CD14-positive monocyte (primary cell): Measurements from ENCODE around the gene KRTAP6-2. TPM values are rescaled to one million over a fixed set of nuclear protein-coding genes. Genes with fewer than 3 reads are reported as not detected.

Experiments used
- DNase-seq, 3 donors: peaks; one replicate each; pipeline ENCODE4 v3.0.0-alpha.2; 2011 to 2022
- H2AFZ ChIP-seq: 2 replicates; pipeline ENCODE4 v1.6.0; 2012; ENCODE audit warnings: mild to moderate bottlenecking, low read depth, low read length, inconsistent platforms; ENCODE audit not compliant: insufficient read depth, poor library complexity, severe bottlenecking
- H3K27ac ChIP-seq, 2 donors: 1 replicate in 1 of 2; 2 replicates in 1 of 2; pipeline ENCODE4 v1.5.1; 2012 to 2013; ENCODE audit warnings: low read length in 2 of 2, control low read depth in 1 of 2, inconsistent platforms in 1 of 2, low read depth in 1 of 2, mild to moderate bottlenecking in 1 of 2
- H3K27me3 ChIP-seq, 2 donors: one replicate each; pipeline versions ENCODE4 v1.6.0 to v1.6.1; 2011 to 2013; ENCODE audit warnings: low read length in 2 of 2; ENCODE audit not compliant: control insufficient read depth in 2 of 2, insufficient read depth in 2 of 2
- H3K36me3 ChIP-seq, 2 donors: replicated peaks in 1 of 2; 1 replicate in 1 of 2; 2 replicates in 1 of 2; pipeline versions ENCODE4 v1.5.1 to v1.6.1; 2012 to 2013; ENCODE audit warnings: low read length in 2 of 2, control low read depth in 1 of 2, inconsistent platforms in 1 of 2, mild to moderate bottlenecking in 1 of 2; ENCODE audit not compliant: insufficient read depth in 2 of 2, control insufficient read depth in 1 of 2
- H3K4me1 ChIP-seq, 2 donors: 1 replicate in 1 of 2; 2 replicates in 1 of 2; pipeline versions ENCODE4 v1.5.1 to v1.6.1; 2012 to 2013; ENCODE audit warnings: low read length in 2 of 2, control low read depth in 1 of 2, inconsistent platforms in 1 of 2, mild to moderate bottlenecking in 1 of 2, moderate library complexity in 1 of 2; ENCODE audit not compliant: insufficient read depth in 2 of 2, control insufficient read depth in 1 of 2
- H3K4me2 ChIP-seq: replicated peaks from 2 replicates; pipeline ENCODE3; 2012; ENCODE audit warnings: low read length, moderate library complexity, mild to moderate bottlenecking; ENCODE audit not compliant: poor library complexity, severe bottlenecking; ENCODE audit errors: extremely low read depth
- H3K4me3 ChIP-seq, 3 experiments: fragments of 200-600 bp in 1 of 3; sonication (generic) in 1 of 3; replicated peaks in 1 of 3; 1 replicate in 2 of 3; 2 replicates in 1 of 3; pipeline ENCODE4 v1.5.1; 2011 to 2013; ENCODE audit warnings: low read length in 3 of 3, mild to moderate bottlenecking in 3 of 3, control low read depth in 2 of 3, low read depth in 2 of 3, inconsistent platforms in 1 of 3, moderate library complexity in 1 of 3
- H3K79me2 ChIP-seq: 2 replicates; pipeline ENCODE4 v1.6.0; 2012; ENCODE audit warnings: mild to moderate bottlenecking, control low read depth, inconsistent platforms, low read length, moderate library complexity; ENCODE audit not compliant: insufficient read depth
- H3K9ac ChIP-seq: 2 replicates; pipeline ENCODE4 v1.6.0; 2017; ENCODE audit warnings: low read length, mild to moderate bottlenecking; ENCODE audit not compliant: insufficient read depth, poor library complexity, severe bottlenecking
- H3K9me3 ChIP-seq, 2 donors: replicated peaks in 1 of 2; 1 replicate in 1 of 2; 2 replicates in 1 of 2; pipeline versions ENCODE4 v1.5.1 to v1.6.1; 2012 to 2013; ENCODE audit warnings: low read length in 2 of 2, control low read depth in 1 of 2; ENCODE audit not compliant: control insufficient read depth in 1 of 2, insufficient read depth in 1 of 2
- H4K20me1 ChIP-seq: 2 replicates; pipeline ENCODE4 v1.6.0; 2012; ENCODE audit warnings: mild to moderate bottlenecking, low read length, control low read depth, moderate library complexity; ENCODE audit not compliant: insufficient read depth
- H3K27ac Mint-ChIP-seq, 7 donors: one replicate each; pipeline ENCODE4 v1.8.0; 2020; ENCODE audit warnings: mild to moderate bottlenecking in 7 of 7, mixed read lengths in 7 of 7, moderate library complexity in 6 of 7, inconsistent platforms in 2 of 7
- H3K27me3 Mint-ChIP-seq, 3 donors: one replicate each; pipeline ENCODE4 v1.8.0; 2021 to 2022; ENCODE audit warnings: low read depth in 3 of 3, mild to moderate bottlenecking in 3 of 3, mixed read lengths in 3 of 3, moderate library complexity in 3 of 3, inconsistent platforms in 1 of 3
- H3K36me3 Mint-ChIP-seq, 2 donors: one replicate each; pipeline ENCODE4 v1.8.0; 2020; ENCODE audit warnings: mixed read lengths in 2 of 2, inconsistent platforms in 1 of 2, mild to moderate bottlenecking in 1 of 2
- H3K4me1 Mint-ChIP-seq: one replicate; pipeline ENCODE4 v1.8.0; 2020; ENCODE audit warnings: mild to moderate bottlenecking, mixed read lengths
- H3K4me3 Mint-ChIP-seq, 2 donors: one replicate each; pipeline ENCODE4 v1.8.0; 2020; ENCODE audit warnings: mild to moderate bottlenecking in 2 of 2, mixed read lengths in 2 of 2, moderate library complexity in 1 of 2
- H3K9me3 Mint-ChIP-seq, 7 donors: one replicate each; pipeline ENCODE4 v1.8.0; 2020 to 2022; ENCODE audit warnings: mixed read lengths in 7 of 7, mild to moderate bottlenecking in 6 of 7, moderate library complexity in 6 of 7, inconsistent platforms in 2 of 7
- CTCF ChIP-seq: fragments of 200-600 bp; IDR thresholded peaks from one replicate; pipeline ENCODE4 v1.8.0; 2022; ENCODE audit warnings: antibody characterized with exemption, mild to moderate bottlenecking
- WGBS: methylation state at CpG from one replicate; pipeline ENCODE4 v1.1.5; 2013; ENCODE audit warnings: missing lambda C conversion rate; ENCODE audit not compliant: insufficient coverage; 5-methylcytosine and 5-hydroxymethylcytosine counted together
- intact Hi-C, 2 donors: fragments of 100-400 bp; cut with micrococcal nuclease; formaldehyde crosslinking; loops; one replicate each; pipeline versions ENCODE4 v1.15.0 to v1.15.1; 2023
- polyA plus RNA-seq, 3 donors: library from polyadenylated mRNA; depleted of rRNA in 1 of 3; unstranded in 2 of 3; stranded (reverse) in 1 of 3; fragments of 300-500 nt in 2 of 3; fragments of >200 nt in 1 of 3; fragmentation: Illumina TruSeq in 2 of 3; gene quantifications; 1 replicate in 2 of 3; 2 replicates in 1 of 3; pipeline ENCODE4 v1.2.3, GENCODE V29; 2012 to 2021

Gene KRTAP6-2
- polyA plus RNA-seq, 3 donors = not detected

- peaks cover 0 to 4% of the 10 kb centered on the region in 2 donors for H3K9me3 ChIP-seq
- no peaks in the 10 kb centered on the region for H3K36me3 ChIP-seq
- no peaks in the 10 kb centered on the region for H3K79me2 ChIP-seq
- no peak within 1 kb of the TSS for H3K4me3 Mint-ChIP-seq
- no peaks in the 10 kb centered on the region for H3K4me1 Mint-ChIP-seq
- no peak within 1 kb of the TSS for H2AFZ ChIP-seq
- no peak within 1 kb of the TSS for H3K9ac ChIP-seq
- H3K27ac Mint-ChIP-seq = no peak within 1 kb of the TSS
- no peak within 1 kb of the TSS for H3K4me3 ChIP-seq
- H3K27me3 Mint-ChIP-seq = no peaks in the 10 kb centered on the region
- H3K4me2 ChIP-seq = no peak within 1 kb of the TSS
- no peaks in the 10 kb centered on the region for H3K4me1 ChIP-seq
- TF ChIP-seq CTCF = no peak
- intact Hi-C loops = no loop called here
- H3K27me3 ChIP-seq = no peaks in the 10 kb centered on the region
- DNase-seq = no peak
- H3K9me3 Mint-ChIP-seq = peaks cover 0 to 4% (median 0%) of the 10 kb centered on the region in 7 donors
- no peak within 1 kb of the TSS for H3K27ac ChIP-seq
- no peaks in the 10 kb centered on the region for H3K36me3 Mint-ChIP-seq
- no peaks in the 10 kb centered on the region for H4K20me1 ChIP-seq
Observed at GRCh38 chr21:30590297-30590696, 8.4 kb downstream of the KRTAP6-2 start, which contains the start of gene KRTAP22-2. Gene KRTAP22-2 (minus strand): TSS chr21:30590397.

GRCh38 chr21:30582870-30583269 is 15.8 kb downstream of the KRTAP6-2 start:
- no peaks in the 10 kb centered on the region for H3K27me3 ChIP-seq
- no peak overlapping the region for H3K27ac ChIP-seq
- intact Hi-C loops = no loop called here
- no peak overlapping the region for H3K27ac Mint-ChIP-seq
- no peak for TF ChIP-seq CTCF
- H3K4me1 ChIP-seq = no peaks in the 10 kb centered on the region
- no peaks in the 10 kb centered on the region for H3K36me3 Mint-ChIP-seq
- peaks cover 3 to 8% of the 10 kb centered on the region in 2 donors for H3K9me3 ChIP-seq
- no peaks in the 10 kb centered on the region for H3K4me1 Mint-ChIP-seq
- no peaks in the 10 kb centered on the region for H4K20me1 ChIP-seq
- H3K9me3 Mint-ChIP-seq = peaks cover 0 to 8% (median 2%) of the 10 kb centered on the region in 7 donors
- no peak overlapping the region for H3K4me2 ChIP-seq
- no peaks in the 10 kb centered on the region for H3K27me3 Mint-ChIP-seq
- no peaks in the 10 kb centered on the region for H3K36me3 ChIP-seq
- no CpG with 5 or more reads among the region's 1 CpG for WGBS
- no peak overlapping the region for H3K4me3 Mint-ChIP-seq
- H3K9ac ChIP-seq = no peak overlapping the region
- no peak for DNase-seq
- no peak overlapping the region for H3K4me3 ChIP-seq
- no peaks in the 10 kb centered on the region for H3K79me2 ChIP-seq
- no peak overlapping the region for H2AFZ ChIP-seq
